ENCODE measurements around the gene UHRF1. TPM values are rescaled to one million over a fixed set of nuclear protein-coding genes. Genes with fewer than 3 reads are reported as not detected.
A peak's percentile ranks its signal among the peaks of the same experiment; 100 is the strongest.

The UHRF1 gene
- total and polyA plus RNA-seq, 4 donors, result 3.2 to 7.5 (median 4.5) TPM

DNA sequence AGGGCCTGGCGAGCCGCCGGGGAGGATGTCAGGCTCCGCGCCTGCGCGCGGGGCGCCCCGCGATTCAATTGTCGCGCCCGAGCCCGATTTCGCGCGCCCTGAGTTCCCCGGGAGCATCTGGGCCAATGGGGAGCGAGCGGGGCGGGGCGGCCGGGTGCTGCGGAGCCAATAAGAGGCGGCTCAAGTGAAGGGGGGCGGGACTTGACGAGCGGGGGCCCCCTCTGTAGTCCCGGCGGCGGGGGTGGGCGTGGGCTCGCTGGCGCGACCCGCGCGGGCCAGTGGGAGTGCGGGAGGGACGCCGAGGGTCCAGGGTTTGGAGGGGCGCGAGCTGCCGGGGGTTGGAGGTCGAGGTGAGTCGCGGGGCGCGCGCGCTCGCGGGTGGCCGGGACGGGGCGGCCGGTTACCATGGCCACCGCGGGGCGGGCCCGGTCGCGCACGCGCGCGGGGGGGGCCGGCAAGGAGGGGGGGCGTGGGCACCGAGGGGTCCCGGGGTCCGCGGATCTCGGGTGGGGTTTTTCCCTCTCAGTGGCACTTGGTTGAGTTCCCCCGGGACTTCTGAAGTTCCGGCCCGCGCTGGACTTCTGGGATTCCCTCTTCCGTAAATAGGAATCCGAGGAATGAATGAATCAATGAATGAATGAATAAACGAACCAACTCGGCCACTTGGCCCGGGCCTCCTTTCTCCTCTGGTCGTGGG, 744 bp downstream of the UHRF1 start:
- Histone ChIP-seq H3K9ac (ENCODE audit: insufficient read depth in 1 of 2, low read length in 2 of 2) (peak overlapping the region in 1 of 2 donors; percentile 42), H3K27me3 (ENCODE audit: control insufficient read depth in 3 of 3, insufficient read depth in 3 of 3, low read length in 2 of 3) (no peaks in the 10 kb centered on the region), H3K4me1 (ENCODE audit: control insufficient read depth in 5 of 5, insufficient read depth in 5 of 5, low read length in 5 of 5) (peaks cover 0 to 20% (median 14%) of the 10 kb centered on the region in 5 donors), H3K27ac (ENCODE audit: low read depth in 1 of 2, low read length in 1 of 2) (no peak overlapping the region), H3K36me3 (ENCODE audit: control insufficient read depth in 4 of 4, insufficient read depth in 4 of 4, low read length in 4 of 4) (no peaks in the 10 kb centered on the region), H3K9me3 (ENCODE audit: control insufficient read depth in 4 of 4, insufficient read depth in 3 of 4, low read length in 3 of 4) (no peaks in the 10 kb centered on the region), H3K4me3 (peak overlapping the region; percentile 72)
- ATAC-seq (ENCODE audit: insufficient read depth, low FRiP score), result peak; percentile 90
- TF ChIP-seq, protein P1, sequence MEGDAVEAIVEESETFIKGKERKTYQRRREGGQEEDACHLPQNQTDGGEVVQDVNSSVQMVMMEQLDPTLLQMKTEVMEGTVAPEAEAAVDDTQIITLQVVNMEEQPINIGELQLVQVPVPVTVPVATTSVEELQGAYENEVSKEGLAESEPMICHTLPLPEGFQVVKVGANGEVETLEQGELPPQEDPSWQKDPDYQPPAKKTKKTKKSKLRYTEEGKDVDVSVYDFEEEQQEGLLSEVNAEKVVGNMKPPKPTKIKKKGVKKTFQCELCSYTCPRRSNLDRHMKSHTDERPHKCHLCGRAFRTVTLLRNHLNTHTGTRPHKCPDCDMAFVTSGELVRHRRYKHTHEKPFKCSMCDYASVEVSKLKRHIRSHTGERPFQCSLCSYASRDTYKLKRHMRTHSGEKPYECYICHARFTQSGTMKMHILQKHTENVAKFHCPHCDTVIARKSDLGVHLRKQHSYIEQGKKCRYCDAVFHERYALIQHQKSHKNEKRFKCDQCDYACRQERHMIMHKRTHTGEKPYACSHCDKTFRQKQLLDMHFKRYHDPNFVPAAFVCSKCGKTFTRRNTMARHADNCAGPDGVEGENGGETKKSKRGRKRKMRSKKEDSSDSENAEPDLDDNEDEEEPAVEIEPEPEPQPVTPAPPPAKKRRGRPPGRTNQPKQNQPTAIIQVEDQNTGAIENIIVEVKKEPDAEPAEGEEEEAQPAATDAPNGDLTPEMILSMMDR (IDR thresholded peaks at IDR 0.05; ENCODE audit: control extremely low read depth, extremely low read depth), result no peak
- DNase-seq, result peak; percentile 92 to 94 (median 93)
- WGBS, 2 donors, result 1% methylated on average over 49 to 79 of the region's 85 CpGs

GRCh38 chr19:4910594-4911281, 1.4 kb downstream of the UHRF1 start:
- DNase-seq, result peak; percentile 35 to 58 (median 51)
- H3K4me1 ChIP-seq (ENCODE audit: control insufficient read depth in 5 of 5, insufficient read depth in 5 of 5, low read length in 5 of 5), result peaks cover 0 to 20% (median 14%) of the 10 kb centered on the region in 5 donors
- peak overlapping the region; percentile 30 for H3K4me3 ChIP-seq
- 14 to 15% methylated on average over 23 of the region's 23 CpGs for WGBS, 2 donors
- TF ChIP-seq, protein P1 (IDR thresholded peaks at IDR 0.05; ENCODE audit: control extremely low read depth, extremely low read depth), result no peak
- no peaks in the 10 kb centered on the region for H3K36me3 ChIP-seq (ENCODE audit: control insufficient read depth in 4 of 4, insufficient read depth in 4 of 4, low read length in 4 of 4)
- H3K27ac ChIP-seq (ENCODE audit: low read depth in 1 of 2, low read length in 1 of 2), result peak overlapping the region in 1 of 2 donors; percentile 15
- H3K9me3 ChIP-seq (ENCODE audit: control insufficient read depth in 4 of 4, insufficient read depth in 3 of 4, low read length in 3 of 4), result no peaks in the 10 kb centered on the region
- peak overlapping the region in 1 of 2 donors; percentile 42 for H3K9ac ChIP-seq (ENCODE audit: insufficient read depth in 1 of 2, low read length in 2 of 2)
- no peaks in the 10 kb centered on the region for H3K27me3 ChIP-seq (ENCODE audit: control insufficient read depth in 3 of 3, insufficient read depth in 3 of 3, low read length in 2 of 3)
- no peak for ATAC-seq (ENCODE audit: insufficient read depth, low FRiP score)

DNA sequence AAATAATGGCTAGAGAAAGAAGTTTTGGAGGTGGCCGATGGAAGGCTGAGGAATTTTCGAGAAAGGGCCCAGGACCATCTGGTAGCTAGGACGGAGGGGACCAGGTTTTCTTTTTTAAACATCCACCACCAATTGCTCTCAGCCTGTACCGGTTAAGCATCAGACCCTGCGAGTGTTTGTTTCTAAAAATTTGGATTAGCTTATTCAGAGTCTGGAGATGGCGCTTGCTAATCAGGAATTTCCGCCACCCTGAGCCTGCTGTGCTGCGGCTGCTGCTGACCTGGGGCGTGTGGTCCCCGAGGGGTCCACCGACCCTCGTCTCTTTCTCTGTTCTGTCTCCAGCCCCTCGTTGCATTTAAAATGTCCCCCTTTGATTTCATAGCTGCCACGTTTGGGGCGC, 2.0 kb downstream of the UHRF1 start:
- H3K9ac ChIP-seq (ENCODE audit: insufficient read depth in 1 of 2, low read length in 2 of 2), result peak overlapping the region in 1 of 2 donors; percentile 45
- H3K27ac ChIP-seq (ENCODE audit: low read depth in 1 of 2, low read length in 1 of 2), result no peak overlapping the region
- H3K4me3 ChIP-seq, result no peak overlapping the region
- no peaks in the 10 kb centered on the region for H3K27me3 ChIP-seq (ENCODE audit: control insufficient read depth in 3 of 3, insufficient read depth in 3 of 3, low read length in 2 of 3)
- peaks cover 0 to 20% (median 14%) of the 10 kb centered on the region in 5 donors for H3K4me1 ChIP-seq (ENCODE audit: control insufficient read depth in 5 of 5, insufficient read depth in 5 of 5, low read length in 5 of 5)
- TF ChIP-seq, protein P1 (IDR thresholded peaks at IDR 0.05; ENCODE audit: control extremely low read depth, extremely low read depth), result no peak
- WGBS, 2 donors, result 46 to 48% methylated on average over 15 of the region's 15 CpGs
- DNase-seq (peak in 1 of 3 donors; percentile 20), ATAC-seq (ENCODE audit: insufficient read depth, low FRiP score) (no peak)
- H3K9me3 ChIP-seq (ENCODE audit: control insufficient read depth in 4 of 4, insufficient read depth in 3 of 4, low read length in 3 of 4), result no peaks in the 10 kb centered on the region
- H3K36me3 ChIP-seq (ENCODE audit: control insufficient read depth in 4 of 4, insufficient read depth in 4 of 4, low read length in 4 of 4), result no peaks in the 10 kb centered on the region
